ENCODE results near the gene DDX56.
"Not testable (repeated sequence)": the region's sequence is repeated elsewhere in the genome, so short reads cannot be mapped to it uniquely, and the experiment has no call there.

Gene DDX56

GRCh38 chr7:44608916-44609648 is 35.4 kb upstream of the DDX56 start:
- Histone ChIP-seq H3K4me1 (ENCODE audit: insufficient read depth, low read length) (peaks cover 10% of the 10 kb centered on the region), H3K9me3 (ENCODE audit: low read length) (no peaks in the 10 kb centered on the region), H3K27me3 (ENCODE audit: control insufficient read depth in 1 of 2, insufficient read depth in 2 of 2, low read length in 2 of 2) (no peaks in the 10 kb centered on the region), H3K27ac (ENCODE audit: low read depth, low read length) (no peak overlapping the region), H3K9ac (ENCODE audit: low read length) (no peak overlapping the region), H3K36me3 (ENCODE audit: insufficient read depth, low read length) (no peaks in the 10 kb centered on the region), H3K4me3 (ENCODE audit: low read depth in 1 of 2, low read length in 2 of 2) (no peak overlapping the region)

- H3K9ac ChIP-seq (ENCODE audit: low read length), result peak overlapping the region; percentile 95
- H3K27me3 ChIP-seq (ENCODE audit: control insufficient read depth in 1 of 2, insufficient read depth in 2 of 2, low read length in 2 of 2), result no peaks in the 10 kb centered on the region
- H3K4me1 ChIP-seq (ENCODE audit: insufficient read depth, low read length), result peaks cover 10% of the 10 kb centered on the region
- H3K9me3 ChIP-seq (ENCODE audit: low read length), result no peaks in the 10 kb centered on the region
- no peaks in the 10 kb centered on the region for H3K36me3 ChIP-seq (ENCODE audit: insufficient read depth, low read length)
- H3K4me3 ChIP-seq (ENCODE audit: low read depth in 1 of 2, low read length in 2 of 2), result peak overlapping the region; percentile 43 to 98
- H3K27ac ChIP-seq (ENCODE audit: low read depth, low read length), result peak overlapping the region; percentile 93
Observed at GRCh38 chr7:44607141-44608068, 33.7 kb upstream of the DDX56 start.

- H3K36me3 ChIP-seq (ENCODE audit: insufficient read depth, low read length), result no peaks in the 10 kb centered on the region
- peak within 1 kb of the TSS; percentile 95 for H3K9ac ChIP-seq (ENCODE audit: low read length)
- H3K4me3 ChIP-seq (ENCODE audit: low read depth in 1 of 2, low read length in 2 of 2), result peak within 1 kb of the TSS; percentile 73 to 98
- peaks cover 10% of the 10 kb centered on the region for H3K4me1 ChIP-seq (ENCODE audit: insufficient read depth, low read length)
- H3K27me3 ChIP-seq (ENCODE audit: control insufficient read depth in 1 of 2, insufficient read depth in 2 of 2, low read length in 2 of 2), result no peaks in the 10 kb centered on the region
- no peaks in the 10 kb centered on the region for H3K9me3 ChIP-seq (ENCODE audit: low read length)
- H3K27ac ChIP-seq (ENCODE audit: low read depth, low read length), result peak within 1 kb of the TSS; percentile 93
Observed at GRCh38 chr7:44606341-44607140, 32.8 kb upstream of the DDX56 start, which contains the start of gene OGDH. Gene OGDH (plus strand): TSS chr7:44606627. CDS start chr7:44624344, 17,717 bp downstream.

- Histone ChIP-seq H3K4me3 (ENCODE audit: low read depth in 1 of 2, low read length in 2 of 2) (no peak overlapping the region), H3K27ac (ENCODE audit: low read depth, low read length) (no peak overlapping the region), H3K27me3 (ENCODE audit: control insufficient read depth in 1 of 2, insufficient read depth in 2 of 2, low read length in 2 of 2) (no peaks in the 10 kb centered on the region), H3K9ac (ENCODE audit: low read length) (no peak overlapping the region), H3K9me3 (ENCODE audit: low read length) (no peaks in the 10 kb centered on the region), H3K4me1 (ENCODE audit: insufficient read depth, low read length) (peaks cover 10% of the 10 kb centered on the region), H3K36me3 (ENCODE audit: insufficient read depth, low read length) (no peaks in the 10 kb centered on the region)
Observed at GRCh38 chr7:44604941-44605340, 31.2 kb upstream of the DDX56 start.

- Histone ChIP-seq H3K27me3 (ENCODE audit: control insufficient read depth in 1 of 2, insufficient read depth in 2 of 2, low read length in 2 of 2) (no peaks in the 10 kb centered on the region), H3K9me3 (ENCODE audit: low read length) (no peaks in the 10 kb centered on the region), H3K4me1 (ENCODE audit: insufficient read depth, low read length) (peaks cover 3% of the 10 kb centered on the region), H3K36me3 (ENCODE audit: insufficient read depth, low read length) (no peaks in the 10 kb centered on the region), H3K9ac (ENCODE audit: low read length) (no peak overlapping the region), H3K27ac (ENCODE audit: low read depth, low read length) (no peak overlapping the region), H3K4me3 (ENCODE audit: low read depth in 1 of 2, low read length in 2 of 2) (no peak overlapping the region)
Observed at GRCh38 chr7:44603193-44603592, 29.5 kb upstream of the DDX56 start.

GRCh38 chr7:44602576-44602910 is 28.8 kb upstream of the DDX56 start:
- no peaks in the 10 kb centered on the region for H3K4me1 ChIP-seq (ENCODE audit: insufficient read depth, low read length)
- H3K9ac ChIP-seq (ENCODE audit: low read length), result no peak overlapping the region
- H3K27ac ChIP-seq (ENCODE audit: low read depth, low read length), result no peak overlapping the region
- no peaks in the 10 kb centered on the region for H3K9me3 ChIP-seq (ENCODE audit: low read length)
- H3K36me3 ChIP-seq (ENCODE audit: insufficient read depth, low read length), result no peaks in the 10 kb centered on the region
- no peaks in the 10 kb centered on the region for H3K27me3 ChIP-seq (ENCODE audit: control insufficient read depth in 1 of 2, insufficient read depth in 2 of 2, low read length in 2 of 2)
- no peak overlapping the region for H3K4me3 ChIP-seq (ENCODE audit: low read depth in 1 of 2, low read length in 2 of 2)

- H3K27me3 ChIP-seq (ENCODE audit: control insufficient read depth in 1 of 2, insufficient read depth in 2 of 2, low read length in 2 of 2), result no peaks in the 10 kb centered on the region
- H3K36me3 ChIP-seq (ENCODE audit: insufficient read depth, low read length), result no peaks in the 10 kb centered on the region
- H3K9me3 ChIP-seq (ENCODE audit: low read length), result no peaks in the 10 kb centered on the region
- H3K9ac ChIP-seq (ENCODE audit: low read length), result no peak overlapping the region
- H3K4me1 ChIP-seq (ENCODE audit: insufficient read depth, low read length), result no peaks in the 10 kb centered on the region
- no peak overlapping the region for H3K4me3 ChIP-seq (ENCODE audit: low read depth in 1 of 2, low read length in 2 of 2)
- H3K27ac ChIP-seq (ENCODE audit: low read depth, low read length), result no peak overlapping the region
Observed at GRCh38 chr7:44599222-44599621, 25.5 kb upstream of the DDX56 start.

- not testable (repeated sequence) for H3K27ac ChIP-seq (ENCODE audit: low read depth, low read length); H3K9ac ChIP-seq (ENCODE audit: low read length); H3K36me3 ChIP-seq (ENCODE audit: insufficient read depth, low read length); H3K4me3 ChIP-seq (ENCODE audit: low read depth in 1 of 2, low read length in 2 of 2); H3K27me3 ChIP-seq (ENCODE audit: control insufficient read depth in 1 of 2, insufficient read depth in 2 of 2, low read length in 2 of 2); H3K9me3 ChIP-seq (ENCODE audit: low read length); H3K4me1 ChIP-seq (ENCODE audit: insufficient read depth, low read length)
Observed at GRCh38 chr7:44597181-44597580, 23.5 kb upstream of the DDX56 start.

- Histone ChIP-seq H3K4me1 (ENCODE audit: insufficient read depth, low read length) (no peaks in the 10 kb centered on the region), H3K9ac (ENCODE audit: low read length) (no peak overlapping the region)
Observed at GRCh38 chr7:44595934-44596635, 22.4 kb upstream of the DDX56 start.

GRCh38 chr7:44590910-44591309 is 17.2 kb upstream of the DDX56 start:
- Histone ChIP-seq H3K9ac (ENCODE audit: low read length) (no peak overlapping the region), H3K27me3 (ENCODE audit: control insufficient read depth in 1 of 2, insufficient read depth in 2 of 2, low read length in 2 of 2) (no peaks in the 10 kb centered on the region), H3K4me1 (ENCODE audit: insufficient read depth, low read length) (no peaks in the 10 kb centered on the region), H3K36me3 (ENCODE audit: insufficient read depth, low read length) (no peaks in the 10 kb centered on the region), H3K27ac (ENCODE audit: low read depth, low read length) (no peak overlapping the region), H3K9me3 (ENCODE audit: low read length) (no peaks in the 10 kb centered on the region), H3K4me3 (ENCODE audit: low read depth in 1 of 2, low read length in 2 of 2) (no peak overlapping the region)

More at GRCh38 chr7:44595934-44596635, 22.4 kb upstream of the DDX56 start:
- H3K4me3 ChIP-seq (ENCODE audit: low read depth in 1 of 2, low read length in 2 of 2), result no peak overlapping the region
- no peaks in the 10 kb centered on the region for H3K36me3 ChIP-seq (ENCODE audit: insufficient read depth, low read length)
- H3K27me3 ChIP-seq (ENCODE audit: control insufficient read depth in 1 of 2, insufficient read depth in 2 of 2, low read length in 2 of 2), result no peaks in the 10 kb centered on the region
- H3K9me3 ChIP-seq (ENCODE audit: low read length), result no peaks in the 10 kb centered on the region
- no peak overlapping the region for H3K27ac ChIP-seq (ENCODE audit: low read depth, low read length)

Data from muscle layer of colon (tissue), 2 donors.